Smooth muscle cell (in vitro differentiated cells): ENCODE measurements around the gene KCNN3. TPM values are rescaled to one million over a fixed set of nuclear protein-coding genes. Genes with fewer than 3 reads are reported as not detected.

ENCODE experiments used
- DNase-seq: peaks from one replicate; lab custom pipeline; 2025; ENCODE audit not compliant: unreplicated experiment; lab: John Stamatoyannopoulos, UW
- H2AFZ ChIP-seq: fragments of 200-600 bp; sonication (generic); 2 replicates; pipeline ENCODE4 v1.6.0; 2016; ENCODE audit warnings: antibody characterized with exemption, low read depth, mild to moderate bottlenecking
- H3F3A ChIP-seq: fragments of 200-600 bp; sonication (generic); 2 replicates; pipeline ENCODE4 v1.6.0; 2017; ENCODE audit warnings: antibody characterized with exemption, low read depth
- H3K27ac ChIP-seq: fragments of 200-600 bp; sonication (generic); 2 replicates; pipeline ENCODE4 v1.5.1; 2016; ENCODE audit warnings: low read depth, mild to moderate bottlenecking
- H3K27me3 ChIP-seq: fragments of 200-600 bp; sonication (generic); 2 replicates; pipeline ENCODE4 v1.6.1; 2016; ENCODE audit warnings: low read depth, mild to moderate bottlenecking
- H3K36me3 ChIP-seq: fragments of 200-600 bp; sonication (generic); 2 replicates; pipeline ENCODE4 v1.5.1; 2016; ENCODE audit warnings: low read depth
- H3K4me1 ChIP-seq: fragments of 200-600 bp; sonication (generic); 2 replicates; pipeline ENCODE4 v1.5.1; 2016; ENCODE audit warnings: low read depth
- H3K4me2 ChIP-seq: fragments of 200-600 bp; sonication (generic); 2 replicates; pipeline ENCODE4 v1.6.0; 2016; ENCODE audit warnings: mild to moderate bottlenecking
- H3K4me3 ChIP-seq: fragments of 200-600 bp; sonication (generic); 2 replicates; pipeline ENCODE4 v1.5.1; 2016; ENCODE audit warnings: mild to moderate bottlenecking
- H3K79me2 ChIP-seq: fragments of 200-600 bp; sonication (generic); 2 replicates; pipeline ENCODE4 v1.6.0; 2016; ENCODE audit warnings: low read depth, mild to moderate bottlenecking
- H3K9ac ChIP-seq: fragments of 200-600 bp; sonication (generic); 2 replicates; pipeline ENCODE4 v1.6.0; 2016; ENCODE audit warnings: low read depth
- H3K9me3 ChIP-seq: fragments of 200-600 bp; sonication (generic); replicated peaks from 2 replicates; pipeline ENCODE4 v1.5.1; 2016; ENCODE audit warnings: low read depth
- H4K20me1 ChIP-seq: fragments of 200-600 bp; sonication (generic); 2 replicates; pipeline ENCODE4 v1.6.0; 2016; ENCODE audit warnings: low read depth
- WGBS: methylation state at CpG from one replicate; pipeline ENCODE4 v1.1.7; 2016; ENCODE audit warnings: low lambda C conversion rate; 5-methylcytosine and 5-hydroxymethylcytosine counted together
- polyA plus RNA-seq: library from polyadenylated mRNA; unstranded; fragments of >200 nt; fragmentation: Nextera tagmentation; extraction: Ambion mirVana; gene quantifications from 2 replicates; pipeline ENCODE4 v1.2.1, GENCODE V29; 2016
- total RNA-seq: library from RNA; depleted of rRNA; stranded (reverse); fragments of >200 nt; gene quantifications from 2 replicates; pipeline ENCODE4 v1.2.3, GENCODE V29; 2014
- TF ChIP-seq, protein P1 (sequence below): fragments of 200-600 bp; sonication (generic); IDR thresholded peaks from 2 replicates; pipeline ENCODE4 v1.5.1; 2017; ENCODE audit warnings: borderline replicate concordance, mild to moderate bottlenecking, antibody characterized with exemption; ENCODE audit not compliant: insufficient read depth, poor library complexity, severe bottlenecking

Gene KCNN3
- total and polyA plus RNA-seq, 2 experiments from 2014 or later: 0.18 to 0.77 TPM

DNA sequence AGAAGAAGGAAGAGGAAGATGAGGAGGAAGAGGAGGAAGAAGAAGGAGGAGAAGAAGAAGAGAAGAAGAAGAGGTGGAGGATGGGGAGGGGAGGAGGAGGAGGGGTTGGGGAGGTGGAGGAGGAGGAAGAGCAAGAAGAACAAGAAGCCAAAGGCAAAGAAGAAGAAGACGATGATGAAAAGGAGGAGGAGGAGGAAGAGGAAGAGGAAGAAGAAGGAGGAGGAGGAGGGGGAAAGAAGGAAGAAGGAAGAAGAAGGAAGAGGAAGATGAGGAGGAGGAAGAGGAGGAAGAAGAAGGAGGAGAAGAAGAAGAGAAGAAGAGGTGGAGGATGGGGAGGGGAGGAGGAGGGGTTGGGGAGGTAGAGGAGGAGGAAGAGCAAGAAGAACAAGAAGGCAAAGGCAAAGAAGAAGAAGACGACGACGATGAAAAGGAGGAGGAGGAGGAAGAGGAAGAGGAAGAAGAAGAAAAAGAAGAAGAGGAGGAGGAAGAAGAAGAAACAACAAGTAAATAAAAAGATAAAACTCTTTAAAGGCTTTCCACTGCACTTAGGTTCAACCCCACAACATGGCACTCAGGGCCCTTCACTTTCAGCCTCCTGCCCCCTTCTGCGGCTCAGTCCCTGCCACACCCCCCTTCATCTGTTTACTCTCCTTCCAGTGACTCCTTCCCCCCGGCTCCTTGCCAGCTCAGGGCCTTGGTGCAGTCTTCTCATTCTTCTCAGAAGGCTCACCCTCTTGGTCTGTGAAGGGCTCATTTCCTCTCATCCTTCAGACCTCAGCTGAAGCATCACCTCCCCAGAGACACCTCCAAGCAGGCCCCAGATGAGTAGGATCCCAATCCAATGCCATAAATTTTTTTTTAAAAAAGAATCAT is 114.0 kb downstream of the KCNN3 start:
- H2AFZ ChIP-seq: no peak overlapping the region
- no peak overlapping the region for H3K4me3 ChIP-seq
- WGBS: 66% methylated on average over 5 of the region's 6 CpGs
- no peaks in the 10 kb centered on the region for H3K36me3 ChIP-seq
- no peak overlapping the region for H3K27ac ChIP-seq
- DNase-seq: no peak
- no peak overlapping the region for H3K9ac ChIP-seq
- H3F3A ChIP-seq: no peaks in the 10 kb centered on the region
- no peaks in the 10 kb centered on the region for H3K4me1 ChIP-seq
- H4K20me1 ChIP-seq: no peaks in the 10 kb centered on the region
- H3K9me3 ChIP-seq: no peaks in the 10 kb centered on the region
- TF ChIP-seq, protein P1, sequence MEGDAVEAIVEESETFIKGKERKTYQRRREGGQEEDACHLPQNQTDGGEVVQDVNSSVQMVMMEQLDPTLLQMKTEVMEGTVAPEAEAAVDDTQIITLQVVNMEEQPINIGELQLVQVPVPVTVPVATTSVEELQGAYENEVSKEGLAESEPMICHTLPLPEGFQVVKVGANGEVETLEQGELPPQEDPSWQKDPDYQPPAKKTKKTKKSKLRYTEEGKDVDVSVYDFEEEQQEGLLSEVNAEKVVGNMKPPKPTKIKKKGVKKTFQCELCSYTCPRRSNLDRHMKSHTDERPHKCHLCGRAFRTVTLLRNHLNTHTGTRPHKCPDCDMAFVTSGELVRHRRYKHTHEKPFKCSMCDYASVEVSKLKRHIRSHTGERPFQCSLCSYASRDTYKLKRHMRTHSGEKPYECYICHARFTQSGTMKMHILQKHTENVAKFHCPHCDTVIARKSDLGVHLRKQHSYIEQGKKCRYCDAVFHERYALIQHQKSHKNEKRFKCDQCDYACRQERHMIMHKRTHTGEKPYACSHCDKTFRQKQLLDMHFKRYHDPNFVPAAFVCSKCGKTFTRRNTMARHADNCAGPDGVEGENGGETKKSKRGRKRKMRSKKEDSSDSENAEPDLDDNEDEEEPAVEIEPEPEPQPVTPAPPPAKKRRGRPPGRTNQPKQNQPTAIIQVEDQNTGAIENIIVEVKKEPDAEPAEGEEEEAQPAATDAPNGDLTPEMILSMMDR: no peak
- no peak overlapping the region for H3K4me2 ChIP-seq
- H3K79me2 ChIP-seq: no peaks in the 10 kb centered on the region
- H3K27me3 ChIP-seq: peaks cover 33% of the 10 kb centered on the region

GRCh38 chr1:154753426-154753825 is 116.7 kb downstream of the KCNN3 start:
- no peaks in the 10 kb centered on the region for H4K20me1 ChIP-seq
- TF ChIP-seq, protein P1: no peak
- H3K9me3 ChIP-seq: no peaks in the 10 kb centered on the region
- no peak overlapping the region for H3K27ac ChIP-seq
- no peak overlapping the region for H2AFZ ChIP-seq
- H3K79me2 ChIP-seq: no peaks in the 10 kb centered on the region
- no peak overlapping the region for H3K9ac ChIP-seq
- H3F3A ChIP-seq: no peaks in the 10 kb centered on the region
- no peak overlapping the region for H3K4me2 ChIP-seq
- no peak for DNase-seq
- H3K36me3 ChIP-seq: no peaks in the 10 kb centered on the region
- WGBS: 91% methylated on average over 7 of the region's 7 CpGs
- H3K4me1 ChIP-seq: peaks cover 1% of the 10 kb centered on the region
- no peak overlapping the region for H3K4me3 ChIP-seq
- peaks cover 9% of the 10 kb centered on the region for H3K27me3 ChIP-seq

DNA sequence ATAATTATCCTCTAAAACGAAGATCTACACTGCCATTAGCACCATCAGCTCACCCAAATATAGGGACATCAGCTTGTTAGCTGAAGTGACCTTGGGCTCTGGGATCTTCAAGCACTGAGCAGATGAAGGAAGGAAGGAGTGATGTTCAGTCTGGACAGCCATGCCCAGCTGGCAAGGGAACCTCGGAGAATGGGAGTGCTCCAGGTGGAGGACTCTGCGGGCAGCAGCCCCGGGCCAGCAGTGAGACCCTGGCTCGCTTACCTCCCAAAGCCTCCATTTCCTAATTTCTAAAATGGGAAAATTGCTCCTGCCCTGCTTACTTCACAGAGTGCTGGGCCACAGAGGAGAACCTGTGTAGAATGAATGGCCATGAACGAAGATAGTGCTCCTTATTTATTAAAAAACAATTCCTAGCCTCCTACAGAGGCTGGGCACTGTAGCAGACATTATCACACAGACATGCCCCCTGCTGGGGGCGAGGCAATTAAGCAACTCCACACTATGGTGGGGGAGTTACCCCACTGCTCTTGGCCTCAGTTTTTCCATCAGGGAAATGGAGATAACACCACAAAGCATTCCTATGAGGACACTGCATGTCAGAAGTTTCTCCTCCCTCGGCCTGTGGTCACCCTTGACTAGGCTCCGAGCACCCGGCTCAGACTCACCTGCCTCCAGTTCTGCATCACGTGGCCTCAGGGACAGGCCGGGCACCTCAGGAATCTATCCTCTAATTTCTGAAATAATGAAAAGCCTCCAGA is 117.6 kb downstream of the KCNN3 start:
- peaks cover 4% of the 10 kb centered on the region for H3K27me3 ChIP-seq
- H3K9me3 ChIP-seq: no peaks in the 10 kb centered on the region
- no peak overlapping the region for H3K4me2 ChIP-seq
- H3F3A ChIP-seq: no peaks in the 10 kb centered on the region
- 82% methylated on average over 12 of the region's 12 CpGs for WGBS
- DNase-seq: no peak
- peaks cover 11% of the 10 kb centered on the region for H3K4me1 ChIP-seq
- no peaks in the 10 kb centered on the region for H4K20me1 ChIP-seq
- no peaks in the 10 kb centered on the region for H3K36me3 ChIP-seq
- no peak overlapping the region for H3K9ac ChIP-seq
- no peak overlapping the region for H2AFZ ChIP-seq
- no peak overlapping the region for H3K27ac ChIP-seq
- TF ChIP-seq, protein P1: no peak
- no peaks in the 10 kb centered on the region for H3K79me2 ChIP-seq
- no peak overlapping the region for H3K4me3 ChIP-seq
